Posterior cingulate gyrus (tissue), 11 donors: ENCODE results near the gene NR2C2AP.
"Not testable (repeated sequence)": the region's sequence is repeated elsewhere in the genome, so short reads cannot be mapped to it uniquely, and the experiment has no call there.

Experiments used
- DNase-seq, 10 donors: peaks; one replicate each; pipeline versions ENCODE4 v3.0.0 to v3.0.0-alpha.2; 2020 to 2021; ENCODE audit warnings: mixed read lengths in 3 of 10
- intact Hi-C: fragments of 100-400 bp; cut with DNase I; formaldehyde crosslinking; loops from one replicate; pipeline ENCODE4 v1.15.1; 2023

The NR2C2AP gene

GRCh38 chr19:19191768-19192077, 11.5 kb downstream of the NR2C2AP start:
- intact Hi-C loops = loop anchor here (1.0 kb wide), 1 partner anchor 12 kb away; the partner anchor contains the start of gene NR2C2AP
- DNase-seq = no peak

GRCh38 chr19:19186742-19187141, 16.5 kb downstream of the NR2C2AP start:
- intact Hi-C loops = no loop called here
- DNase-seq = no peak

GRCh38 chr19:19185853-19186740, 17.1 kb downstream of the NR2C2AP start:
- DNase-seq = peak in 4 of 10 donors; percentile 19 to 87 (median 37)
- intact Hi-C loops = no loop called here

GRCh38 chr19:19181488-19181998, 21.7 kb downstream of the NR2C2AP start:
- DNase-seq = no peak
- intact Hi-C loops = no loop called here

GRCh38 chr19:19179548-19180441, 23.4 kb downstream of the NR2C2AP start:
- intact Hi-C loops = no loop called here
- no peak for DNase-seq

GRCh38 chr19:19176950-19177349, 26.3 kb downstream of the NR2C2AP start:
- intact Hi-C loops = no loop called here
- no peak for DNase-seq

GRCh38 chr19:19173243-19173642, 30.0 kb downstream of the NR2C2AP start:
- intact Hi-C loops, DNase-seq: not testable (repeated sequence)

GRCh38 chr19:19171821-19172532, 31.2 kb downstream of the NR2C2AP start:
- intact Hi-C loops = no loop called here
- DNase-seq = no peak

GRCh38 chr19:19170873-19171672, 32.1 kb downstream of the NR2C2AP start:
- no peak for DNase-seq
- intact Hi-C loops = no loop called here

- peak; percentile 34 to 94 (median 66) for DNase-seq
Measured at GRCh38 chr19:19170053-19170872, 33.0 kb downstream of the NR2C2AP start, which contains the start of gene MEF2B. TSS of gene MEF2B (minus strand) at chr19:19170263. CDS start at chr19:19150735, 19,528 bp downstream.

GRCh38 chr19:19169236-19170052, 33.8 kb downstream of the NR2C2AP start:
- intact Hi-C loops = no loop called here
- no peak for DNase-seq

More at GRCh38 chr19:19170053-19170872, 33.0 kb downstream of the NR2C2AP start, which contains the start of gene MEF2B:
- intact Hi-C loops = no loop called here

- intact Hi-C loops = no loop called here
- no peak for DNase-seq
Measured at GRCh38 chr19:19167612-19168011, 35.6 kb downstream of the NR2C2AP start.

GRCh38 chr19:19165396-19165795, 37.8 kb downstream of the NR2C2AP start:
- DNase-seq = no peak
- intact Hi-C loops = no loop called here

GRCh38 chr19:19162495-19162894, 40.7 kb downstream of the NR2C2AP start:
- intact Hi-C loops = no loop called here
- DNase-seq = no peak

- no peak for DNase-seq
- intact Hi-C loops = no loop called here
Measured at GRCh38 chr19:19160461-19161035, 42.7 kb downstream of the NR2C2AP start.

GRCh38 chr19:19159534-19159933, 43.7 kb downstream of the NR2C2AP start:
- DNase-seq = no peak
- intact Hi-C loops = no loop called here

GRCh38 chr19:19157808-19158207, 45.4 kb downstream of the NR2C2AP start:
- intact Hi-C loops = no loop called here
- no peak for DNase-seq
